ENCODE measurements around the gene SMKR1.
"Not testable (repeated sequence)": the region's sequence is repeated elsewhere in the genome, so short reads cannot be mapped to it uniquely, and the experiment has no call there.

Gene SMKR1

GRCh38 chr7:129514683-129515082, 12.4 kb downstream of the SMKR1 start:
- no peak for TF ChIP-seq CTCF (conservative IDR thresholded peaks at IDR 0.05; ENCODE audit: low read length)
- peak; percentile 25 for DNase-seq (ENCODE audit: low read depth)
- H3K4me3 ChIP-seq (ENCODE audit: low read length) = no peak overlapping the region

DNA sequence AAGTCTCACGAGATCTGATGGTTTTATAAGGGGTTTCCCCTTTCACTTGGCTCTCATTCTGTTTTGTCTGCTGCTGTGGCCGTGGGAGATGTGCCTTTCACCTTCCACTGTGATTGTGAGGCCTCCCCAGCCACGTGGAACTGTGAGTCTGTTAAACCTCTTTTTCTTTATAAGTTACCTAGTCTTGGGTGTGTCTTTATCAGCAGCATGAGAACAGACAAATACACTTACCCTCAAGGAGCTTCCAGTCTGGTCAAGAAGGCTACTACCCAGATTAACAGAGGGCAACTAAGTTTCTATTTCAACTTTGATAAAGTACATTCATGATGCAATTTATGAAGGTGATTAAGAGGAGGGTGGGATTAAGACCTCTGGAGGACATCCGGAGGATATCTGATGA, 13.1 kb downstream of the SMKR1 start:
- DNase-seq (ENCODE audit: low read depth) = no peak
- TF ChIP-seq CTCF (conservative IDR thresholded peaks at IDR 0.05; ENCODE audit: low read length) = no peak
- H3K4me3 ChIP-seq (ENCODE audit: low read length) = no peak overlapping the region

GRCh38 chr7:129517931-129518330, 15.6 kb downstream of the SMKR1 start:
- no peak overlapping the region for H3K4me3 ChIP-seq (ENCODE audit: low read length)
- DNase-seq (ENCODE audit: low read depth) = no peak
- TF ChIP-seq CTCF (conservative IDR thresholded peaks at IDR 0.05; ENCODE audit: low read length) = no peak

DNA sequence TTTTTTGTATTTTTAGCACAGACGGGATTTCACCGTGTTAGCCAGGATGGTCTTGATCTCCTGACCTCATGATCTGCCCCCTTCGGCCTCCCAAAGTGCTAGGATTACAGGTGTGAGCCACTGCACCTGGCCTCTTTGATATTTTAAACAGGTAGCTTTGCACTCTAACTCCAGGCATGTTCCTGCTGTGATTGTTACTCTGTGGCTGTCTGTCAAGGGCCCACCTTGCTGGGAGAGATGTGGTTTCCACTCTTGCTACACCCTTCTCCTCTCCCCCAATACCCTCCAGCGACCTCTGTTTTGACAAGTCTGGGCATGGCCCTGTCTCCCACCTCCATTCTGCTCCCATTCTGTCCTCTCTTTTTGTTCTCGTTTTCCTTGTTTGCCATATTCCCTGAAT, 17.1 kb downstream of the SMKR1 start:
- H3K4me3 ChIP-seq (ENCODE audit: low read length) = no peak overlapping the region
- TF ChIP-seq CTCF (conservative IDR thresholded peaks at IDR 0.05; ENCODE audit: low read length) = no peak
- no peak for DNase-seq (ENCODE audit: low read depth)

DNA sequence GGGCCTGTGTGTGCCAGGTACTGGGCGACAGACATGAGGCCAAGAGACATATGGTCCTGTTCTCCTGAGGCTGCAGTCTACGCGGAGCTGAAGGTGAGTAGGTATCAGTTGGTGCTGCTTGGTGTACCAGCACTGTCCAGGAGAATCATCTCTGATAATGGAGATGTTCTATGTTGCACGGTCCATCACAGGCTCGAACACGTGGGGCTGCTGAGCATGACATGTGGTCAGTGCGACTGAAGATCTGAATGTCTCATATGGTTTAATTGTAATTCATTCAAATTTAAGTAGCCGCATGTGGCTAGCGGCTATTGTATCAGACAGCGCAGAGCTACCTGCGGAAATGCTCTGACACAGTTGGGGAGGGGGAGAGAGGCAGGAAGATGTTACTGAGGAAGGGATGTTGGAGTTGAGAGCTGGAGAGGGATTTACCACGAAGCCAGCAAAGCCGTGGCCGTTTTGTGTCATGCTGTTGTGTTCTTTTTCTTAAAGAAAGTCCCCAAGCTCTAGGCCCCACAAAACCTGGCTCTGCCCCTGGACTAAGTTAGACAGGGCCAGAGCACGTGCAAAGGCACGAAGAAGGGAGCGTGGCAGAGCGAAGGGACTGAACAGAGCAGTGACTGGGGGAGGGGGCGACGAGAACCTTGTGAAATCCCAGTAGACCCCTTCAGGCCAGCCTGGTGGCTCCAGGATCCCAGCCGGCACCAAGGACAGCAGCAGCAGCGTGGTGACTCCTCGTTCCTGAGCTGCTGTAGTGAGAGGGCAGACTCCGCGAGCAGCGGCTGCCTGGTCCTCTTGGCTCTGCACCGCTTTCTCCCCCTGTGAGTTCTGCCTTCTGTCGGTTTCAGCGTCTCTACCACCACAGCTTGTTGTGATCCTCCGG, 20.0 kb downstream of the SMKR1 start:
- H3K4me3 ChIP-seq (ENCODE audit: low read length) = no peak overlapping the region
- DNase-seq (ENCODE audit: low read depth) = no peak
- TF ChIP-seq CTCF (conservative IDR thresholded peaks at IDR 0.05; ENCODE audit: low read length) = no peak

- H3K4me3 ChIP-seq (ENCODE audit: low read length) = no peak overlapping the region
- no peak for DNase-seq (ENCODE audit: low read depth)
- TF ChIP-seq CTCF (conservative IDR thresholded peaks at IDR 0.05; ENCODE audit: low read length) = no peak
Measured at GRCh38 chr7:129522971-129523340, 20.6 kb downstream of the SMKR1 start.

DNA sequence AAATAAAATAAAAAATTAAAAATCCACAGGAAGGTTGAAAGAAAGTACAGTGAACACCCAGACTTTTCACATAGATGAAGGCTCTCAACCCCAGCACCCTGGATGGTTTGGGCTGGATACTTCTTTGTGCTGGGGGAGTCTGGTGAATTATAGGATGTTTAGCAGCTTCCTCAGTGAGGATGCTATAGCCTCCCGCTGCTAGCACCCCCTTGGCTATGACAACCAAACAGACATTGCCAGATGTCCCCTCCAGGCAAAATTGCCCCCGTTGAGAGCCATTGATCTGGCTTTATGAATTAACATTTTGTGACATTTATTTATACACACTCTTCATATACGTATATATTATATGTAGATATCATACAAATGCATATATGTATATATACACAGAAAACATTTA, 21.6 kb downstream of the SMKR1 start:
- no peak overlapping the region for H3K4me3 ChIP-seq (ENCODE audit: low read length)
- no peak for TF ChIP-seq CTCF (conservative IDR thresholded peaks at IDR 0.05; ENCODE audit: low read length)
- DNase-seq (ENCODE audit: low read depth) = no peak

DNA sequence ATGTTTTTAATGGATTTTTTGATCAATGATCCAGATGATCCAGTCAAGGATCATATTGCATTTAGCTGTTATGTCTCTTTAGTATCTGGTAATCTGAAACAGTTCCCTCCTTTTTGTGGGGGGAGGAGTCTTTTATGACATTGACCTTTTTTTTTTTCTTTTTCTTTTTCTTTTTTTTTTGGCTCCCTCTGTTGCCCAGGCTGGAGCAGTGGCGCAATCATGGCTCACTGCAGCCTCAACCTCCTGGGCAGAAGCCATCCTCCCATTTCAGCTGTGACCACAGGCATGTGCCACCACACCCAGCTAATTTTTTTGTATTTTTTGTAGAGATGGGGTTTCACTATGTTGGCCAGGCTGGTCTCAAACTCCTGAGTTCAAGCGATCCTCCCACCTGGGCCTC, 22.1 kb downstream of the SMKR1 start:
- peak; percentile 93 for DNase-seq (ENCODE audit: low read depth)
- not testable (repeated sequence) for H3K4me3 ChIP-seq (ENCODE audit: low read length)

Measured in AG10803 (cell line).